AG09319 (cell line): ENCODE data around the gene KPNA6.
"Not testable (repeated sequence)": the region's sequence is repeated elsewhere in the genome, so short reads cannot be mapped to it uniquely, and the experiment has no call there.

Experiments
- DNase-seq: peaks from one replicate; pipeline ENCODE4 v3.0.0-alpha.2; 2010; ENCODE audit warnings: low read depth; ENCODE audit errors: extremely low read depth
- CTCF ChIP-seq: IDR thresholded peaks from 2 replicates; pipeline ENCODE4 v1.5.1; 2011; ENCODE audit warnings: low read depth, mild to moderate bottlenecking, inconsistent platforms, low read length, moderate library complexity

KPNA6 gene

DNA sequence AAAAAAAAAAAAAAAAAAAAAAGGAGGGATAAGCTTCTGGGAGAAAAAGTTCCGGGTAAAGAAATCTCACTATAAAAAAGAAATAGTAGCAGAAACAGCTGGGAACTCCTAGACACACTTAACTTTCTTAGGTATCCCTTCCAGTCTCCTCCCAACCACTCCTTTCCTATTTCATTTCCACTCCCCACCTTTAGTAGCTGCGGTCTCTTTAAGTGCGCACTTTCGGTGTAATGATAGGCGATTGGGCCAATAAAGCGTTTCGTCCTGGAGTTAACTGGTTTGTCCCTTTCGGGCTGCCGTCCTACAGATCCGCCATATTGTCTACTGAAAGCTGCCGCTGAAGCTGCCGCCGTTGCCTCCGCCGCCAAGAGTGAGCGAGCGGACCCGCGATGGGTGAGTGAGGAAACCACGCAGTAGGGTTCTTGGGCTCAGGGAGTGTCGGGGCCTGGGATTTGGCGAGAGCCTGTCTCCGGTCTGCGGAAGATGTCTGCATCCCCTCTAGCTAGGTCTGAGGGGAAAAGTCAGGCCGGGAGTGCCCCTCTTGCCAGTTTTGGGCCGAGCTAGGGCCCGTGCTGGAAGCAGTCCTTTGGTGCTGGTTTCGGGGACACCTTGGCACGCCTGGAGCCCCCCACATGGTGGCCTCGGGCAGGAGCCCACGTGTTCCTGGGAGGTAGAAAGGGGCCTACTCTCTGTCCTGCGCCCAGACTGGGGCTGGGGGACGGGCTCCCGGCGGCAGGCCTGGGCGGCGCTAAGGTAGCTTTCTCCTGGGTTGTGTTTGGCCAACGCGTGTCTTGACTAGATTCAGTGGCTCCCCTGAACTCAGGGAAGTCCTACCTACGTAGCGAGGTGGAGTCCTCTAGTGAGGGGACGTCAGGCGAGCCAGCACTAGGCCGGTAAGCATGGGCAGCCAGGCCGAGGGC lies at the start of gene KPNA6:
Gene KPNA6 (plus strand): TSS at position 315 of the 920 bp plus-strand sequence. CDS start 75 bp downstream, at position 390.
- peak; percentile 94 for DNase-seq
- no peak for TF ChIP-seq CTCF

DNA sequence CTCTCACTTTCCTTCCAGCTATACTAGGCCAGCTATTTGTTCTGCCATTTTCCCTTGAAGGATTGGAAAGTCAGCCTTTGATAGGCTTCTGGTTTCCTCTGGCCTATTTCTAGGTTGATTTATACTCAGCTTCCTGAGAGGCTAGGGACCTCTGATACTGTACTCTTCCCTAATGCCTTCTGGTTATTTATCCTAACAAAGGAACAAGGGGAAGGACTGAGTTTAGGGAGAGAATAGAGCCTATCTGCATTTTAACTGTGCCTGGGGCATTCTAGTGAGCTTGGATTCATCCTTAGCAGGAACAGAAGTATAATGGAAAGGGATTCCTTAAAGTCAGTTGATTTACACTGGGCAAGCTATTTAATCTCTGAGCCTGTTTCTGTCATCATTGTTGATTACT lies 46.9 kb upstream of the KPNA6 start:
- no peak for DNase-seq
- TF ChIP-seq CTCF: no peak

- no peak for DNase-seq
Observed at GRCh38 chr1:32062867-32063230, 45.0 kb upstream of the KPNA6 start.

GRCh38 chr1:32063261-32063681 lies 44.6 kb upstream of the KPNA6 start:
- DNase-seq: no peak
- TF ChIP-seq CTCF: peak; percentile 56

More at GRCh38 chr1:32062867-32063230, 45.0 kb upstream of the KPNA6 start:
- TF ChIP-seq CTCF: no peak

DNA sequence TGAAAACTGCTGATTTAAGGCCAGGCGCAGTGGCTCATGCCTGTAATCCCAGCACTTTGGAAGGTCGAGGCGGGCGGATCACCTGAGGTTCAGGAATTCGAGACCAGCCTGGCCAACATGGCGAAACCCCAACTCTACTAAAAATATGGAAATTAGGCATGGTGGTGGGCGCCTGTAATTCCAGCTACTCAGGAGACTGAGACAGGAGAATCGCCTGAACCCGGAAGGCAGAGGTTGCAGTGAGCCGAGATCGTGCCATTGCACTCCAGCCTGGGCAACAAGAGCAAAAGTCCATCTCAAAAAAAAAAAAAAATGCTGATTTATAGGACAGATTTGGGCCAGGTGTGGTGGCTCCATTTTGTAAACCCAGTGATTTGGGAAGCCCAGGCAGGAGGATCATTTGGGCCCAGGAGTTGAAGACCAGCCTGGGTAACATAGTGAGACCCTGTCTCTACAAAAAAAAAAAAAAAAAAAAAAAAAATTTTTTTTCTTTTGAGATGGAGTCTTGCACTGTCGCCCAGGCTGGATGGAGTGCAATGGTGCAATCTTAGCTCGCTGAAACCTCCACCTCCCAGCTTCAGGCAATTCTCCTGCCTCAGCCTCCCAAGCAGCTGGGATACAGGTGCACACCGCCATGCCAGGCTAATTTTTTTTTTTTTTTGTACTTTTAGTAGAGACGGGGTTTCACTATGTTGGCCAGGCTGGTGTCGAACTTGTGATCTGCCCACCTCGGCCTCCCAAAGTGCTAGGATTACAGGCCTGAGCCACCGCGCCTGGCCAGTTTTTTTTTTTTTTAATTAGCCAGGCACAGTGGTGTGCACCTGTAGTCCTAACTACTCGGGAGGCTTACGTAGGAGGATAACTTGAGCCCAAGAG lies 42.0 kb upstream of the KPNA6 start:
- DNase-seq: not testable (repeated sequence)

DNA sequence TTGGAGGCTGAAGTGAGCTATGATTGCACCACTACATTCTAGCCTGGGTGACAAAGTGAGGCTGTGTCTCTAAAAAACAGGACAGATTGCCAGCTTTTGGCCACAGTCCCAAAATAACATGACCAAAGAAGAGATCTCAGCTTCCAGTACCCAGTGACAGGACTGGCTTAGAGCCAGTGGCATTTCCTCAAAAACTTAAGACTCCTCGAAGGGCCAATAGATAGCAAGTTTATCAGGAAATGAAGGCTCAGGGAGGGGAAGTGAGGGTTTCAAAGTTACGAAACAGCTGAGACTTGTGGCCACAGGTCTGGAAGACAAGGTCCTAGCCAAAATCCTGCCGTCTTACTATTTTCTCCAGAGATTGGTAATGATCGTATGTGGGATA lies 41.4 kb upstream of the KPNA6 start:
- TF ChIP-seq CTCF: no peak
- DNase-seq: no peak

DNA sequence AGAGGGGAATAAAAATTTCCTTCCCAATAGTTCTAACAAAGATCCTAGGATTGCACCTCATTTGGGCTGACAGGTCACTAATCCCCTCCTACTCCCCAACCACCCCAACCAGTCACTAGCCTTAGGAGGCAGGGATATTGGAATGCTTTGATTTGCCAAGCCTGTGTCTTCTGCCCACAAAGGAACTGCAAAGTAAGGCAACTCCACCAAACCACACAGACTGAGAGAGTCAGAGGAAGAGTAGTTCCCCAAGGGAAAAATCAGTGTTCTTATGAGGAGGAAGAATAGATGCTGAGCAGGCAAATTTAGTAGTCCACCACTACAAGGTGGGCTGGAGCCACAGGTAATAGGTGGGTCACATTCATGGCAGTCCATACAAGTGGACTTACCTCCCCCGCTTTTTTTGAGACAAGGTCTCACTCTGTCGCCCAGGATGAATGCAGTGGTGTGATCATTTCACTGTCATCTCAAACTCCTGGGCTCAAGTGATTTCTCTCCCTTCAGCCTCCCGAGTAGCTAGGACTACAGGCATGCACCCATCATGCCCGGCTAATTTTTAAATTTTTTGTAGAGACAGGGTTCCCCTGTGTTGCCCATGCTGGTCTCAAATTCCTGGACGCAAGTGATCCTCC lies 38.8 kb upstream of the KPNA6 start:
- TF ChIP-seq CTCF: no peak
- DNase-seq: no peak
